NCI-H2196 treated with DMSO at 0.1 percent for 48 hours (cell line): Measurements from ENCODE around the gene PCDHB2.
"Not testable (repeated sequence)": the region's sequence is repeated elsewhere in the genome, so short reads cannot be mapped to it uniquely, and the experiment has no call there.

ENCODE experiments used
- DNase-seq: peaks from one replicate; lab custom pipeline; 2025; ENCODE audit not compliant: unreplicated experiment; lab: John Stamatoyannopoulos, UW

Gene PCDHB2

DNA sequence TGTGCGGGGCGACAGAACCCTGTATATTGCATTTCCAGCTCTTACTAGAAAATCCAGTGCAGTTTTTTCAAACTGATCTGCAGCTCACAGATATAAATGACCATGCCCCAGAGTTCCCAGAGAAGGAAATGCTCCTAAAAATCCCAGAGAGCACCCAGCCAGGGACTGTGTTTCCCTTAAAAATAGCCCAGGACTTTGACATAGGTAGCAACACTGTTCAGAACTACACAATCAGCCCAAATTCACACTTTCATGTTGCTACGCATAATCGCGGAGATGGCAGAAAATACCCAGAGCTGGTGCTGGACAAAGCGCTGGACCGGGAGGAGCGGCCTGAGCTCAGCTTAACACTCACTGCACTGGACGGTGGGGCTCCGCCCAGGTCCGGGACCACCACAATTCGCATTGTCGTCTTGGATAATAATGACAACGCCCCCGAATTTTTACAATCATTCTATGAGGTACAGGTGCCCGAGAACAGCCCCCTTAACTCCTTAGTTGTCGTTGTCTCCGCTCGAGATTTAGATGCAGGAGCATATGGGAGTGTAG is 41.4 kb downstream of the PCDHB2 start:
- no peak for DNase-seq

DNA sequence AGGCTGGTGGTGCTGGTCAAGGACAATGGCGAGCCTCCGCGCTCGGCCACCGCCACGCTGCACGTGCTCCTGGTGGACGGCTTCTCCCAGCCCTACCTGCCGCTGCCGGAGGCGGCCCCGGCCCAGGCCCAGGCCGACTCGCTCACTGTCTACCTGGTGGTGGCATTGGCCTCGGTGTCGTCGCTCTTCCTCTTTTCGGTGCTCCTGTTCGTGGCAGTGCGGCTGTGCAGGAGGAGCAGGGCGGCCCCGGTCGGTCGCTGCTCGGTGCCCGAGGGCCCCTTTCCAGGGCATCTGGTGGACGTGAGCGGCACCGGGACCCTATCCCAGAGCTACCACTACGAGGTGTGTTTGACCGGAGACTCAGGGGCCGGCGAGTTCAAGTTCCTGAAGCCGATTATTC is 42.9 kb downstream of the PCDHB2 start:
- DNase-seq, result not testable (repeated sequence)
